GM21390 (cell line): Measurements from ENCODE around the gene MYDGF.
"Not testable (repeated sequence)": the region's sequence is repeated elsewhere in the genome, so short reads cannot be mapped to it uniquely, and the experiment has no call there.

ENCODE experiments used
- ATAC-seq: cut with Tn5 transposase; IDR thresholded peaks from one replicate; pipeline ENCODE4 v1.9.1; 2021; ENCODE audit not compliant: unreplicated experiment

Gene MYDGF

GRCh38 chr19:4701557-4701956 is 31.4 kb upstream of the MYDGF start:
- no peak for ATAC-seq

GRCh38 chr19:4700693-4700970 is 30.5 kb upstream of the MYDGF start:
- ATAC-seq = no peak

GRCh38 chr19:4699826-4700692 is 29.9 kb upstream of the MYDGF start:
- ATAC-seq = no peak

- no peak for ATAC-seq
Observed at GRCh38 chr19:4697304-4697703, 27.2 kb upstream of the MYDGF start.

- no peak for ATAC-seq
Observed at GRCh38 chr19:4695224-4695731, 25.1 kb upstream of the MYDGF start.

GRCh38 chr19:4694211-4694987 is 24.3 kb upstream of the MYDGF start:
- no peak for ATAC-seq

- ATAC-seq = no peak
Observed at GRCh38 chr19:4693471-4694121, 23.5 kb upstream of the MYDGF start.

GRCh38 chr19:4693078-4693350 is 22.9 kb upstream of the MYDGF start:
- ATAC-seq = no peak

- no peak for ATAC-seq
Observed at GRCh38 chr19:4692251-4693077, 22.3 kb upstream of the MYDGF start.

GRCh38 chr19:4691373-4691772 is 21.2 kb upstream of the MYDGF start:
- no peak for ATAC-seq

- ATAC-seq = no peak
Observed at GRCh38 chr19:4690361-4690760, 20.2 kb upstream of the MYDGF start.

- ATAC-seq = no peak
Observed at GRCh38 chr19:4689403-4689802, 19.3 kb upstream of the MYDGF start.

GRCh38 chr19:4688587-4688986 is 18.4 kb upstream of the MYDGF start:
- no peak for ATAC-seq

- ATAC-seq = no peak
Observed at GRCh38 chr19:4687396-4687795, 17.3 kb upstream of the MYDGF start.

- no peak for ATAC-seq
Observed at GRCh38 chr19:4686700-4687099, 16.6 kb upstream of the MYDGF start.

GRCh38 chr19:4684312-4685095 is 14.4 kb upstream of the MYDGF start:
- no peak for ATAC-seq

- no peak for ATAC-seq
Observed at GRCh38 chr19:4682417-4683200, 12.5 kb upstream of the MYDGF start.

GRCh38 chr19:4680021-4680420 is 9.9 kb upstream of the MYDGF start:
- ATAC-seq = not testable (repeated sequence)
